KG1 (cell line): ENCODE data around the gene PTTG1IP.
A peak's percentile ranks its signal among the peaks of the same experiment; 100 is the strongest.

ENCODE experiments used
- DNase-seq: peaks from one replicate; lab custom pipeline; 2025; lab: John Stamatoyannopoulos, UW

The PTTG1IP gene

DNA sequence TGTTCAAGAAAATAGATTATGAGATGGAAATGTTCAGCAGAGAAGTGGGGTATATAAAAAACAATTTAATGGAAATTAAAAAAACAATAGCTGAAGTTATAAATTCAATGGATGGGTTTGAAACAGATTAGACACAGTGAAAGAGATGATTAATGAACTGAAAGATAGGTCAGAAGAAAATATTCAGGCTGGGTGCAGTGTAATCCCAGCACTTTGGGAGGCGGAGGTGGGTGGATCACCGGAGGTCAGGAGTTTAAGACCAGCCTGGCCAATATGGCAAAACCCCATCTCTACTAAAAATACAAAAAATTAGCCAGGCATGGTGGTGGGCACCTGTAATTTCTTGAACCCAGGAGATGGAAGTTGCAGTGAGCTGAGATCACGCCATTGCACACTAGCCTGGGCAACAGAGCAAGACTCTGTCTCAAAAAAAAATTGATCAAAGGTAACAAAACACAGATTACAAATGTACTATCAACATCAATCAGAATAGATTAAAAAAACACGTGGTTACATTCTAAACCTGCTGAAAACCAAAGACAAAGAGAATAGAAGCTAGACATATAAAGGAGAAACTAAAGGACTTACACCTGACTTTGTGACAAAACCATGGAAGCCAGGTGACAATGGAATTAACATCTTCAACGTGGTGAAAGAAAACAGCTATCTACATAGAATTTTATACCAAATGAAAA, 50.9 kb downstream of the PTTG1IP start:
- no peak for DNase-seq

DNA sequence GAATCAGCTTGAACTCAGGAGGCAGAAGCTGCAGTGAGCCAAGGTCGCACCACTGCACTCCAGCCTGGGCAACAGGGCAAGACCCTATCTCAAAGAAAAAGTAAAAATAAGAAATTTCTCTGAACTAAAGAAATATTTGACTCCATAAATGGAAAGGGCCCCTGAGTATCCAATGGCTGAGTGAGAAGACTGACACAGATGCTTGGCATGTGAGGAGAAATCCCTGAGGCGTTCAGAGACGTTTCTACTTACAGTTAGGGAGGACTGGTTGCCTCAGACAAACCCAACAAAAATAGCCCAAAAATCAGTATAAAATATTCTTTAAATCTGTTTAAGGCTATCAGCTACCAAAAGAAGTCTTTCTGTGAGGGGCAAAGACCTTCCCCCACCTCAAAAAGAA, 52.6 kb downstream of the PTTG1IP start:
- no peak for DNase-seq

DNA sequence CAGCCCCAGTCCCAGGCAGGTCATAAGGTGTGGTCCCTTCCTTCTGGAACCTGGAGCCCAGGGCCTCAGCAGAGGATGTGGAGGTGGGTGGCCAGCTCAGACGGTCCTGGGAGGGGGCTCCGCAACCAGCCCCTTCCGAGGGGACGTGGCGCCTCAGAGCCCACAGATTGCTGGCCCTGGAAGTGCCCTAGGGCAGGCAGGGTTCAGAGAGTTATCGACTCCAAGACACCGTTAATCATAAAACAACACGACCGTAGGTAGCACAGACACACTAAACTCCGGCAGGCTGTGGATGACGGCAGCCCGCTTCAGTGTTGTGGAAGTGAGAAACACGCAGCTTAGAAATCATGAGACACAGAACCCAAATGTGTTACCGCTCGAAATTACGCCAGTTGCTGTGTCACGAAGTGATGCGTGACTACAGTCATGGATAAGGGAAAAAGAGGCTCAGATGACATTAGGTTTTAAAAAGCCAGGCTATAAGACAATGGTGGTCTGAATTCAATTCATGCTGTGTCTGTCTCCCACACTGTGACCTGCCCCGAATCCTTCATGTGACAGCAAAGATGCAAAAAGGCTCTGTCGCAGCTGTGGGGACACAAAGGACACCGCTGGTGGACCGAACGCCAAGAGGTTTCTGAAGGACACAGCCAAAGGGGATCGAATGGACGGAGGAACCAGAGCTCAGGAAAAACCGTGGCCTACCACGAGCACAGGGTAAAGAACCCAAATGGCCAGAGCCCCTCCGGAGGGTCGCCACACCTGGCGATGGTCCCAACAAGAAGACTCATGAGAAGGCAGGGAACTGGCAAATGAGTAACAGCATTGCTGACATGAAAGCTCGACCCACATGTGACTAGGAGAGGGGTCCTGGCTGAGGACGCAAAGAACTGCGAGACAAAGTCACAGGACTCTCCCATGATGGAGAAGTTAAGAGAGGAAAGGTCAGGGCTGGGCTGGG, 53.9 kb downstream of the PTTG1IP start:
- DNase-seq, result no peak

DNA sequence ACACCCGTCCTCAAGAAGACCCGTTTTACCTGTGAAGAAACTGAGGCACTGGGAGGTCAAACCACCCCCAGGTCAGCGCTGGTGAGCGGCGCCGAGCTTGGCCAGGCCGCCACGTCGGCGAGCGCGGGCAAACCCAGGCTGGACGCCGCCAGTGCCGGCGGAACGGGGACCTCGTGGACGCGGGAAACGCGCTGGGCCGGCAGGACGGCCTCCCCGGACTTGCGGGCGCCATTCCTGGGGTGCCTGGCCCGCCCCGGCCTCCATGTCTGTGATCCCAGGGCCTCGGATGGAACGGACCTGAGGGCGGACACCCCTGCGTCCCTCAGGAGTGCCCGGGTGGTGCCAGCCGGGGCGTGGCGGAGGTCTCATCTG, 54.9 kb downstream of the PTTG1IP start:
- no peak for DNase-seq

DNA sequence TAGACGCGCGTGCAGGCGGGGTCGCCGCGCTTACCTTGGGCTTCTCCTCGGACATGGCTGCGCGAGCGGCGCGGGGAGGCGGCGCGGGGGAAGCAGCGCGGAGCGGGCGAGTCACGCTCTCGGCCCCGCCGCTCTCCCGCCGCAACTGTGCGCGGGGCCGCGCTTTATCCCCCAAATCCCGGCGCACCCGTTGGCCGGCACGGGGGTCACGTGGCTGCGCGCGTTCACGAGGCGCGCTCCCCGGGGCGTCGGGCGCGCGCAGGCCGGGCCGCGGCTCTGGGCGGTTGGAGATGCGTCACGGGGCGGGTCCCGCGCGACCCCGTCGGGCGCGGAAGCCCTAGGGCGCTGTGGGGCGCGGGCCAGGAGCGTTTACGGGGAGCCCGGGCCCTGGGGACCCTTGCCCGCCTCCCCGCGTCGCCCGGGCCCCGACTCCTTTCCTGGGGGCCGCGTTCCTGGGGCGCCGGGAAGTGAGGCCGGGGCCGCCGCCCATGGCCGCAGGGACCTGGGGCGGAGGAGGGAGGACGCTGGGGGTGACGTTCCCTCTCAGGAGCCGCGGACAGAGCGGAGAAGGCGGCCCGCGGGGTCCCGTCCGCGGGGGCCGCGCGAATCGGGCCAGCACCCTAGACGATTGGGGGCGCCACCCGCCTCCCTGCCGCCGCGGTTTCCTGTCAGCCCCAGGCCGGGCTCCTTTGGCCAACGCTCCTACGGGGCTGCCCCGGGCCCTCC, 55.4 kb downstream of the PTTG1IP start, which contains the start of gene SUMO3:
Gene SUMO3 (minus strand): TSS at position 149 of the 726 bp plus-strand sequence. CDS start 94 bp downstream, at position 55.
- peak; percentile 56 for DNase-seq

DNA sequence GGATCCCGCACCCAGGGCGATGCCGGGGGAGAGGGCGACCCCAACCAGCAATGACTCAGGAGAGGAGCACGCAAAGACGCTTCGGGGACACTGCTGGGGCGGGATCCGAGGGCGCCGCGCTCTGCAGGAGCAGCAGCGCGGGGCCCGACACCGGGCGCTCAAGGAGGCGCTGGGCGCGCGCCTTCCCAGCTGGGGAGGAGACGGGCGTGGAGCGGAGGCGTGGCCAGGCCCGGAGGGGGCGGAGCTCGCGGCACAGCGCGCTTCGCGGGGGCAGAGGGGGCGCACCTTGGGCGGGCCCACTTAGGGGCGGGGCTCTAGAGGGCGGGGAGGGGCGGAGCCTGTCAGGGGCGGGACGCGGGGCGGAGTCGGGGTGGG, 56.0 kb downstream of the PTTG1IP start:
- DNase-seq, result peak; percentile 27

DNA sequence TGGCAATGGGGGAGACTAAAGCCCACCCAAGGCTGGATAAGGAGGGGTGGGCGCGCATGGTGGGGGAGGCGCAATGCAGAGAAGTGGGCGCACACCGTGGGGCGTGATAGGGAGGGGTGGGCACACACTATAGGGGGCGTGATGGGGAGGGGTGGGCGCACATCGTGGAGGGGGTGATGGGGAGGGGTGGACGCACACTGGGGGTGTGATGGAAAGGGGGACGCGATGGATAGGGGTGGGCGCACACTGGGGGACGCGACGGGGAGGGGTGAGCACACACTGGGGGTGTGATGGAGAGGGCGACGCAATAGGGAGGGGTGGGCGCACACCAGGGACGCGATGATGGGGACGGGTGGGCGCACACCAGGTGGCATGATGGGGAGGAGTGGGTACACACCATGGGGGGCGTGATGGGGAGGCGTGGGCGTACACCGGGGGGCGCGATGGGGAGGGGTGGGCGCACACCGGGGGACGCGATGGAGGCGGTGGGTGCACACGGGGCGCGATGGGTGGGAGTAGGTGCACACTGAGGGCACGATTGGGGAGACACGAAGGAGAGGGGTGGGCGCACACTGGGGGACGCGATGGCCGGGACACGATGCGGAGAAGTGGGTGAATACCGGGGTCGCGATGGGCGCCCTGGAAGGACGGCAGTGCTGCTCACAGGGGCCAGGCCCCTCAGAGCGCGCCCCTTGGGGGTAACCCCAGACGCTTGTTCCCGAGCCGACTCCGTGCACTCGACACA, 56.6 kb downstream of the PTTG1IP start:
- DNase-seq, result no peak

DNA sequence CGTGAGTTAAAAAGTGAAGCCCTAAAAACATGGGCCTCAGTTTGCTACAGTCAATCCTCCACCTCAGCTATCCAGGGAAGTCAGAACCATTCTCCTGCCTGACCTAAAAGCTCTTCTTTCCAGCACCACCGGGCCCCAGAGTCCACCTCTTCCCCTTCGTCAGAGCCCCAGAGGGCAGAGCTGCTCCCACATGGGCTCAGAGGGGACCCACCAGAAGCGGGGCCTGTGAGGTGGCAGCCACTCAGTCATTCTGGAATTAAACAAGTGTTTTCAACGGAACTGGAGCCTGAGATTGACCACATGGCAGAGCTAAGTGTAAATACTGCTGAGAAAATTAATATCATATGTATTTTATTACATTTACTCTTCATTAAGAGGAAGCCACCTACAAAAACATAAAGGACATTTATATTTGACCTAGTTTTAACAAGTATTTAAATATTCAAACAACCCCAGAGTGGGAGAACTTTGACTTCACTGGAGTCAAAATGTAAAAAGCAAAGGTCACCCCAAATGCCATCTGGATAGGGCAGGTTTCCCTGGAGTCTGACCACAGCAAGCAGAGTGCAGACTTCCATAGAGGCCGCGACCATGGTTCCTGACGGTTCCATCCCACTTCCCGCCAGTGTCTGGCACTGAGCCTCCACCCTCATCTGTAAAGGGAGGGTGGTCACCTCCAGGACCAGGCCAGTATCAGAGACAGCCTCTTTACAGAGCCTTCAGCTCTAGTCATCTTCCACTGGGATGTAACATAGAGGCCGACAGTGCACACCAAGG, 57.5 kb downstream of the PTTG1IP start:
- DNase-seq, result no peak

DNA sequence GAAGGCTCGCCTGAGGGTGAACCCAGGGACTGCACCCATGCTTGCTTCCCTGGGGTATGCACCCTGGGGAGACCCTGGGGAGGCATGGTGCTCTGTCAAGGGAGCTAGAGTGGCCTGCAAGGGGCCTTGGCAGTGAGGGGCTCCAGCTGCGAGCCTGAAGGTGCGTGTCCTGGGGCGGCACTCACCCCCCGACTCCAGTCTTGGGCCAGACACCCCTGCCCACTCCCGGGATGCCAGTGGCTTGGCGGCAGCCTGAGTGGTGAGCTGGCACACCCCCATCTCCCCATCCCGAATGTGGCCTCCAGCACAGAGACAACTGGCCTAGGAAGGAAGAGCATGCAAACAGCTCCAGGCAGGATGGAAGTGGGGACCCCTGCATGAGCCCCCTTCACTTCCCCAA, 58.3 kb downstream of the PTTG1IP start:
- no peak for DNase-seq

DNA sequence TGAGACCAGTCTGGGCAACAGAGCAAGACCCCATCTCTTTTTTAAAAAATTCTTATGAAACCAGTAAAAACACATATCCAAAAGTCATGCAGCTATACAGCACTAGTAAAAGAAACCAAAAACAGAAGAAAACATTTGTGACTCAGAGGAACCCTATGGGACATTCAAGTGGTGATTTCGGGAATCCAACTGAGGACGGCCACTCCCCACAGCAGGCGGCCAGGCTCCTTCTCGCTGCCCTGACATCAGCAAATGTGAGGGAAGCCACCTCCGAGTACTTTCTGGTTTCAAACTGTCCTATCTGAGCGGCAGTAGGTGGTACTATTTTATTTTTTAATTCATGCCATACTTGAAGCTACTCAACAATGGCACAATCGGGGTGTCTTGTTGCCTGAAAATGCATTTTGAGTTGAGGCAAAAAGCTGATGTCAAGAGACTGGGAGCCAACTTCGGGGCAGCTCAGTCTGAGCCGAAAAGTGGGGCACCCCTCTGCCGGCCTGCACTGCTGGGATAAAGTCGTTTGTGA, 58.9 kb downstream of the PTTG1IP start:
- no peak for DNase-seq

DNA sequence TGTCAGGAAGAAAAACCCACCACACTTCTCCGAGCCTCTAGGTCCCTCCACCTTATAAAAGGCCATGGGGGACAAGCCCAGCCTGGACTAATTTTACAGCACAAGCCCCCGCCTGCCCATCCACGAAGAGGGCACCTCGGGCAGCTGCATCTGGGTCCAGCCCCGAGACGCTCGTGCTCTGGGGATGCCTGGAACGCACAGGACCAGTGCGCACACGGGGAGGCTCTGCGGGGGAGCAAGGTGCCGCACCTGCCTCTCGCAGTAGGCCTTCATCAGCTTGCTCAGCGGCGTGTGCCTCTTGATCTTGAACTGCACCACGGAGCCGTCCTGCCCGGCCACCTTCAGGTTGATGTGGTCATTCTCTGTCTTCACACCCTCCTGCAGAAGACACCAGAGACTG, 59.8 kb downstream of the PTTG1IP start:
- no peak for DNase-seq

DNA sequence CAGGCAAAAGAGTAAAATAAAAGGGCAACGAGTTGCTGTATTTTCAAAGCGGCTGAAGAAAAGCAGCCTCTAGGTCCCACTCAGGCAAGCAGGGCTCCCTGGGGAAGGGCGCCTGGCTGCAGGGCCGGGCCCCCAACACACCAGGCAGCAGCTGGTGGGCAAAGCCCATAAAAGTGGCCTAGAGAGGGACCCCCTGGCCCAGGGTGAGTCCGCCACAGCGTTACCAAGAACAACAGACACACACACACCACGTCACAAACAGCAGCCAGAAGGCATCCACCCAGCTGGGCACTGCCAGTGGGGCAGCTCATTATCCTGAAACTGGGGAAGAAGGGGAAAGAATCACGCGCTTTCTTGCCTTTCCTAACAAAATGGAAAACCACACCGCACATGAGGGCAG, 60.3 kb downstream of the PTTG1IP start:
- DNase-seq, result no peak

DNA sequence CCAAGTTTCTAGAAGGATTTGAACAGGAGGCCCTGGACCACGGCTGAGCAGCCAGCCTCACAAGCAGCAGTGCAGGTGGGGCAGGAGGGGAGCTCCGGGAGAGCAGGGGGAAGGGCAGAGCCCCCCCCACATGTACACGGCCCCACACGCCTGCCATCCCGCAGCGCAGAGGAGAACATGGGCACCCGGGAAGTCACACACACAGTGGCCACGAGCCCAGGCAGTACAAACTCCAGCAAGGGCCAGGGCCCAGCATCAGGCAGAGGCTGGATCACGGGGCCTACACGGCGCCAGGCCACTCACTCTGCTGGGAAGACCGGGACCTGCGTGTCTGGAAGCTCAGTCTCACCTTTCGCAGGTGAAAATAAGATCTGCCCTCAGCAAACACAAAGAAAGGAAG, 60.9 kb downstream of the PTTG1IP start:
- DNase-seq, result no peak

DNA sequence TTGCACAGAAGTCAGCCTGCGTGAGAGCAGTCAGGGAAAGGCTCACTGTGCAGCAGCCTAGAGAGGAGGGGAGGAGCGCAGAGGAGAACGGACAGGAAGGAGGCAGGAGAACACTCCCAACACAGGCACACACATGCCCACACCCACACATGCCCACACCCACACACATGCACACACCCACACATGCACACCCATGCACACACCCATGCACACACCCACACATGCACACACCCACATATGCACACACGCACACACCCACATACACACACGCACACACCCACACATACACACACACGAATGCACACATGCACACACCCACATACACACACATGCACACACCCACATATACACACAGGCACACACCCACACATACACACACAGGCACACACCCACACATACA, 62.7 kb downstream of the PTTG1IP start:
- no peak for DNase-seq

DNA sequence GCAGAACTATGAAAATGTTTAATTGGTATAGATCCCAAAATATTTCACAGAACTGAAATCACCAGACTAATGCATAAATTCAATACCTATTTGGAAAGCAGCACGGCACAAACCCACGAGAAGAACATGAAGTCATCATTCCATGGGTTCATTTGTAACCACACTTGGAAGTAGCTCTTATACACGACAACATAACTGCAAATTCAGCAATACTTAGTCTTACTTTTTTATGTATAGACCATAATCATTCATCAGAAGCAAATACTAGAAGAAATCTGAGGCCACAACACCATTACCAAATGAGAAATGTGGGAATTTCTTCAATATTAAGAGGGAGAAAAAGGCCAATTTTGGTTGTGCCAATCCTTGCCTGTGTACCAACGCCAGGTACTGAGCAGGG, 67.6 kb downstream of the PTTG1IP start:
- no peak for DNase-seq

DNA sequence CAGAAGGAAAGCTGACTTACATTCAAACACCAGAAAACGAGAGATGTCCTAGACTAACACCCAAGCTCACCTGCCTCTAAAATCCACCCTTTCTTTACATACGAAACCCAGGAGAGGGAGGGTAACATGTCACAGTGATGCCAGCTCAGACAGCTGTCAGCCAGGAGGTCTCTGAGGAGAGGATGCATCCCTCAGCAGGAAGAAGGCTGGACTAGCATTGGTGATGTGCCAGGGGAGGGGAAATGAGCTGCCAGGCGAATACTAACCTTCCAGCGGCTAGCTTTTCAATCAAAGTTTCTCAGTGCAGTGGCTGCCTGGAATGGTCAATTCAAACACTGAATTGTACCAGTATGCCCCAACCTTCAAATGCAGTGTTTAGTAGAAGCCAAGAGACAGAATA, 68.3 kb downstream of the PTTG1IP start:
- no peak for DNase-seq

DNA sequence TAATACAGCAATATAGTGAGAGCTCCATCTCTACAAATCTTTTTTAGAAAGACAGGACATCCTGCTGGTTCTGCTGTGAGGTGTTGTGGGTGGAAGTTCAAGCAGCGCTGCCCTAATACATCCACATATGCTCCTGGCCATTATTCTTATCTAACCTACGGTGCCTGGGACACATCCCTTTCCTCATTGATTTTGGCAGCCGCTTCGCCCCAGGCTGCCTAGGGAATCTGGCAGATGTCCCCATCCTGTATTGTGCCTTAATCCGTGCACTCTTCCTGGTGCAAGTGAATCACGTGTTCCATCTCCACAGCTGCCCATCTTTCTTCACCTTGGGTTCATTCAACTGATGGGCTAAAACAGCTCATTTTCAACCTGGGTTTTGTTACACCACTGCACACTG, 68.7 kb downstream of the PTTG1IP start:
- no peak for DNase-seq

DNA sequence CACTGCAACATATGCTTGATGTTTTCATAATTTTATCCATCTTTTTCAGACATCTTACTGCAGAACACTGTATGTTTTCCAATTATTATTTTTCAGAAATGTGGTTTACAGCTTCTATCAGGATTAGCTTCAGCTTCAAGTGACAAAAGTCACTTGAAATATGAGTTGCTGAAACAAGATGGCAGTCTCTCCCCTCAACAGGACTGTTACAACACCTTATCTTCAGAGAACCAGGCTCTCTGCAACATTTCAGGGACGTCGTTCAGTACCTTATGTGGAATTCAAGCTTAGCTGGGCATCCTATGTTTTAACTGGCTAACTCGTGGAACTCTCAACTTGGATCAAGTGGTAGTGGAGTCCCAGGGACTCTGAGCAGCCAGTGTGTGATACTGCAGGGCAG, 69.8 kb downstream of the PTTG1IP start:
- DNase-seq, result no peak

DNA sequence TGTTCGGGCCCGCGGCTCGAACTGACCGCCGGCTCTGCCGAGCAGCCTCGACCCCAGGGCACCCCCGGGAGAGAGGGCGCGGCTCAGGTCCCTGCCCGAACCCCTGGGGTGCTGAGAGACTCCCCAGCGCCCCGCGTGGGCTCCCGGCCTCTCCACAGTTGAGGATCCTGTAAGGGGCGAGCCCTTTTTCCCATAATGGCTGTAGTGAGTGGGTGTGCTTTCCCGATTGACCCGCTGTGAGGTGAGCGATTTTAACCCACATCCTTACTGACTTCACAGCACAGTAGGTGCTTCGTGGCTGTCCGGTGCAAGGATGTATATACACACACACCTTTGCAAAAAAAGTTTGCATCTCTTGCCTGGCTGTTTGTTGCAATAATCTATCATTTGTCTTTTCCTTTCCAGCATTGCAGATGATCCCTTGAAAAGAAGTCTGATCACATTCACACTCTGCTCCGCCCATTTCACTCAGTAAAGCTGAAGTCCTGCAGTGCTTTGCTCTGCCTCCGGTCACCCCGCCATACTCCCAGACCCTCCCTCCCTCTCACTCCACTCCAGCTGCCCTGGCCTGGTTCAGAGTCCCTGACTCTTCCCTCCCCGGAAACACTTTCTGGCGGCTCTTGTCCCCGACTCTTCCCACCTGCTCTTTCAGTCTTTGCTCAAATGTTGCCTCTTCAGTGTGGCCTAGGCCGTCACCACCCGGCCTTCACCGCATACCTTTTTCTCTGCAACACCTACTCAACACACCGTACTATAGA, 70.9 kb downstream of the PTTG1IP start:
- no peak for DNase-seq
